GM12865 (cell line): ENCODE results near the gene LMNA.
"Not testable (repeated sequence)": the region's sequence is repeated elsewhere in the genome, so short reads cannot be mapped to it uniquely, and the experiment has no call there.

ENCODE experiments used
- DNase-seq: peaks from one replicate; pipeline ENCODE4 v3.0.0; 2010; ENCODE audit warnings: low read depth
- H3K4me3 ChIP-seq: 2 replicates; pipeline ENCODE4 v1.5.1; 2011; ENCODE audit warnings: mild to moderate bottlenecking, low read depth, low read length, control low read depth
- CTCF ChIP-seq: IDR thresholded peaks from 2 replicates; pipeline ENCODE4 v1.5.1; 2011; ENCODE audit warnings: low read length, control low read depth, low read depth, inconsistent platforms; ENCODE audit not compliant: insufficient read depth; ENCODE audit errors: missing control alignments

Gene LMNA

GRCh38 chr1:156114101-156114918 lies at the start of gene LMNA:
TSS of gene LMNA (plus strand) at chr1:156114711. CDS start at chr1:156114919, 208 bp downstream.
- DNase-seq: peak; percentile 81
- TF ChIP-seq CTCF: no peak
- H3K4me3 ChIP-seq: peak within 1 kb of the TSS; percentile 92

- H3K4me3 ChIP-seq: no peak overlapping the region
- DNase-seq: no peak
- no peak for TF ChIP-seq CTCF
Observed at GRCh38 chr1:156065212-156065611, 49.3 kb upstream of the LMNA start.

GRCh38 chr1:156065871-156066270 lies 48.6 kb upstream of the LMNA start:
- no peak for TF ChIP-seq CTCF
- H3K4me3 ChIP-seq: no peak overlapping the region
- no peak for DNase-seq

- TF ChIP-seq CTCF: no peak
- no peak overlapping the region for H3K4me3 ChIP-seq
- DNase-seq: no peak
Observed at GRCh38 chr1:156067262-156067661, 47.2 kb upstream of the LMNA start.

GRCh38 chr1:156069490-156070455 lies 44.7 kb upstream of the LMNA start:
- H3K4me3 ChIP-seq: no peak overlapping the region
- TF ChIP-seq CTCF: no peak
- no peak for DNase-seq

- no peak overlapping the region for H3K4me3 ChIP-seq
- no peak for DNase-seq
Observed at GRCh38 chr1:156070548-156070947, 44.0 kb upstream of the LMNA start.

GRCh38 chr1:156071332-156071816 lies 43.1 kb upstream of the LMNA start:
- not testable (repeated sequence) for DNase-seq

More at GRCh38 chr1:156070548-156070947, 44.0 kb upstream of the LMNA start:
- no peak for TF ChIP-seq CTCF

More at GRCh38 chr1:156071332-156071816, 43.1 kb upstream of the LMNA start:
- H3K4me3 ChIP-seq: not testable (repeated sequence)
